ENCODE measurements around the gene CDC42BPA.

DNA sequence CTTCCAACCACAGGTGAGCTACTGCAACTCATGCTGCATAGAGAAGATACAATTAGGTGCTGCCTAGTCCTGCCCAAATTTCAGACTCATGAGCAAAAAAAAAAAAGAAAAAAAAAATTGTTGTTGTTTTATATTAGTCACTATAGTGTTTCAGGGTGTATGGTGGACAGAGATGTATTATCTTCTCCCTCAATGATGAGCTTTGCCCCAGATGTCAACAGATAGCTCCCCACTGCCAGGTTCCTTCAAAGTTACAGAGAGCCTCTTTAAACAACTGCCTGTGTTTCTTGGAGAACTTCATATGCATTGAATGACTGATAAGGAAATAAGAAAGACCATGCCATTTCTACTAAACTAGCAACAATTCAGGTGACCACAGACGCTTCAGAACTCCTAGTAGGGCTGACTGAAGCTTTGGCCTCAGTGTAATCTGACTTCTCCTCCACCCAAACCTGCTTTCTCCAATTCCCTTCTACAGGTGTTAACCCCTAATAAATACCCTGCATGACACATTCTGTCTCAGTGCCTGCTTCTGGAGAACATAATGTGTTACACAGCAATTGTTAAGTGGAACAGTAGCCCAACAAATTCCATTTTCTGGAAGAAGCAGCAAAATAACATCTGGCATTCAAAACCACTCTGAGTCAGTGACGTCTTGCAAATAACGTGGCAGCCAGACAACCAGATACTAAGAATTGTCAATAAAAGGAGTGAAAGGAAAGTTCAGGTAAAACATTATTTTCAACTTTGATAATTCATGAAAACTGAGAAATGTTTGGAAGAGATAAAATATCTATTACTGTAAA is 147.7 kb downstream of the CDC42BPA start:
- TF ChIP-seq POLR2AphosphoS5 (IDR thresholded peaks at IDR 0.05) (no peak), POLR2A (IDR thresholded peaks at IDR 0.05) (no peak)
- TF ChIP-seq, protein P1, sequence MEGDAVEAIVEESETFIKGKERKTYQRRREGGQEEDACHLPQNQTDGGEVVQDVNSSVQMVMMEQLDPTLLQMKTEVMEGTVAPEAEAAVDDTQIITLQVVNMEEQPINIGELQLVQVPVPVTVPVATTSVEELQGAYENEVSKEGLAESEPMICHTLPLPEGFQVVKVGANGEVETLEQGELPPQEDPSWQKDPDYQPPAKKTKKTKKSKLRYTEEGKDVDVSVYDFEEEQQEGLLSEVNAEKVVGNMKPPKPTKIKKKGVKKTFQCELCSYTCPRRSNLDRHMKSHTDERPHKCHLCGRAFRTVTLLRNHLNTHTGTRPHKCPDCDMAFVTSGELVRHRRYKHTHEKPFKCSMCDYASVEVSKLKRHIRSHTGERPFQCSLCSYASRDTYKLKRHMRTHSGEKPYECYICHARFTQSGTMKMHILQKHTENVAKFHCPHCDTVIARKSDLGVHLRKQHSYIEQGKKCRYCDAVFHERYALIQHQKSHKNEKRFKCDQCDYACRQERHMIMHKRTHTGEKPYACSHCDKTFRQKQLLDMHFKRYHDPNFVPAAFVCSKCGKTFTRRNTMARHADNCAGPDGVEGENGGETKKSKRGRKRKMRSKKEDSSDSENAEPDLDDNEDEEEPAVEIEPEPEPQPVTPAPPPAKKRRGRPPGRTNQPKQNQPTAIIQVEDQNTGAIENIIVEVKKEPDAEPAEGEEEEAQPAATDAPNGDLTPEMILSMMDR (IDR thresholded peaks at IDR 0.05): no peak
